Ovary (tissue), 3 donors: Measurements from ENCODE around the gene PADI2.

Experiments used
- CTCF ChIP-seq, 3 donors: fragments of 450-650 bp in 2 of 3; fragments of 200-600 bp in 1 of 3; IDR thresholded peaks; one replicate each; pipeline versions ENCODE4 v1.5.1 to v1.8.0; 2016 to 2022; ENCODE audit warnings: antibody characterized with exemption in 3 of 3, mild to moderate bottlenecking in 1 of 3
- EP300 ChIP-seq: sonication (generic); formaldehyde crosslinking; IDR thresholded peaks from one replicate; pipeline ENCODE4 v1.6.1; 2017; ENCODE audit warnings: antibody characterized with exemption
- POLR2A ChIP-seq: fragments of 450-650 bp; IDR thresholded peaks from one replicate; pipeline ENCODE4 v1.6.1; 2017; ENCODE audit warnings: antibody characterized with exemption, mild to moderate bottlenecking, moderate library complexity
- donor health status: DM: no; HTN: no; CAD: no.

- TF ChIP-seq EP300, result no peak
- TF ChIP-seq CTCF (IDR thresholded peaks at IDR 0.05), result no peak
- no peak for TF ChIP-seq POLR2A
Measured at GRCh38 chr1:17136145-17136544, 16.9 kb upstream of the PADI2 start.
